Muscle layer of duodenum (tissue), 2 donors: Measurements from ENCODE around the gene OSR1.
A peak's percentile ranks its signal among the peaks of the same experiment; 100 is the strongest.

Experiments used
- H3K27ac ChIP-seq: one replicate; pipeline ENCODE4 v1.7.0; 2013; ENCODE audit warnings: mild to moderate bottlenecking, low read length
- H3K27me3 ChIP-seq: one replicate; pipeline ENCODE4 v1.7.0; 2013; ENCODE audit warnings: low read depth, mild to moderate bottlenecking, control low read depth, low read length
- H3K36me3 ChIP-seq, 2 donors: one replicate each; pipeline ENCODE4 v1.7.0; 2013; ENCODE audit warnings: low read length in 2 of 2, control low read depth in 1 of 2, mild to moderate bottlenecking in 1 of 2; ENCODE audit not compliant: insufficient read depth in 2 of 2, control insufficient read depth in 1 of 2
- H3K4me1 ChIP-seq, 2 donors: one replicate each; pipeline ENCODE4 v1.7.0; 2013; ENCODE audit warnings: low read length in 2 of 2, mild to moderate bottlenecking in 2 of 2, control low read depth in 1 of 2, moderate library complexity in 1 of 2; ENCODE audit not compliant: insufficient read depth in 2 of 2, control insufficient read depth in 1 of 2
- H3K4me3 ChIP-seq, 2 donors: one replicate each; pipeline ENCODE4 v1.7.0; 2013; ENCODE audit warnings: low read length in 2 of 2, low read depth in 1 of 2, mild to moderate bottlenecking in 1 of 2
- H3K9me3 ChIP-seq, 2 donors: one replicate each; pipeline ENCODE4 v1.7.0; 2013; ENCODE audit warnings: low read length in 2 of 2, control low read depth in 1 of 2, mild to moderate bottlenecking in 1 of 2; ENCODE audit not compliant: control insufficient read depth in 1 of 2
- donor health status: healthy.

Gene OSR1

DNA sequence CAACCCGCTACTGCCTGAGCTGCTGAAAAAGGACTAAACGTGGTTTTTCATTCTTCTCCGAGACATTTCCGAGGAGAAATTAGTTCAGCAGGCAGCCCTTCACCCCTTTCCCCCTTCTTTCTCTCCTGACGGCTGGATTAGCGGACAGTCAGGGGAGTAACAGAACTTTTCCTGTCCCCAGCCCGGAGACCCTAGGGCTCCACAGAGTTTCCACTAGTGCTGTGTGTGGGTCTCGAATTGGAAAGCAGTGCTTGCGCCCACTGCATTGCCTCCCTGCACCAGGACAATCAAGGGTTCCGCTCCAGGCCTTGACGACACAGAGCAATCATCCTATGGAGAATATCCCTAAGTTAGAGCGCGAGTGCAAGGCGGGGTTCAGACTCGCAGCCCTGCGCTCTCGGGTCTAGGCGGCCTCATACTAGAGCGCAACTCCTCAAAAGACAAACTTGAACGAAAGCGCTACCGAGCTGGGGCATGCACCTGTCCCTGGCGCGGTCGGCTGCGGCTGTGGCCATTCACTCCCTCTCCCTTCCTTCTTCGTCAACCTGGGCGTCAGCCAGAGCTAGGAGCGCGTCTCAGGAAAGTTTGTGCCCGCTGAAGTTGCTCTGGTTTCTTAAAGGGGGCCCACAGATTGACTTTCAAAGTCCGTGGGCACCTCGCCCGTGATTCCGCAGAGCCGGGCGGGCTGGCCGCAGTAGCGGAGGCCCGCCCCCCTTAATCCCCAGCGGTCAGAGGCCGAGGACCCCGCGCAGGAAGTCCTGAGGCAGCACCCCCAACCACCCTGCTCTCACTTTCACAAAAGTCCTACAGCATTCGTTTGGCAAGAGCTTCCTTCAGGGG lies 801 bp downstream of the OSR1 start:
- Histone ChIP-seq H3K9me3 (no peaks in the 10 kb centered on the region), H3K4me1 (peaks cover 0 to 41% of the 10 kb centered on the region in 2 donors), H3K36me3 (no peaks in the 10 kb centered on the region), H3K27ac (peak overlapping the region; percentile 37), H3K27me3 (peaks cover 76% of the 10 kb centered on the region), H3K4me3 (peak overlapping the region; percentile 54 to 73)

DNA sequence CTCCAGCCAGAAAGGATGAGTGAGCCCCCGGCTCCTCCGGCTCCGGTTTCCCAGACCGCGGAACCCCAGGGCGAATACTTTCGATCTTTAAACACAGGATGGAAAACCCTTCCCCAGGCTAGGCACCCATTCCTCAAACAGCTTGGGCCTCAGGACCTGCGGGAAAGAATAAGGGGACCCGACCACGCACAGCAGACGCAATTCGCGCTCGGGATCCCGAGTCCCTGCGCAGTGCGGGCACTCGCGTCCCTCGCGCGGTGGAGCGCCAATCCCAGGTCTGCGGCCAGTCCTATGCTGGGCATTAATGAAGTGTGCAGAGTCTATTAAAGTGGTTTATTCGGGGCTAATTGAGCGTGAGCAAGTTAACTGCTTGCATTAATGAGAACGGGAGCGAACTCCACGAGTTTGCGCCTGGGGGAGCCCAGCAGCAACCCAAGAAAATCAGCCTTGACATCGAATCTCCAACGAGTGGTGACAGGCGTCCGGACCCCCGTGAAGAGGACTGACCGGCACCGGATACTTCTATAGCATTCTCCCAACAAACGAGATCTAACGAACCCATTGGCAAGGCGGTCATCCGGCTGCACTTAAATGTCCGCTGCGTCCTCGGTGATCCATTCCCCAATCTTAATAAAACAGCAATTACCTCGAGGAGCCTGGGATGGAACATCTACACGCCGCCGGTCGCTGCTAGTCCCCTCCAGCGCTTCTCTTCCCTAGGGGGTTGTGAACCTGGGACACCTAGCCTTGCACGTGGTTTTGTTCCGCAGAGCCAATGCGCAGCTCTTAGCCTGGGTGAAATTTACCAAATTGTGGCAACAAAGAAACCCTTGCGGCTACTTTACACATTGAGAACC lies 1.6 kb downstream of the OSR1 start:
- no peaks in the 10 kb centered on the region for H3K9me3 ChIP-seq
- H3K27ac ChIP-seq = peak overlapping the region; percentile 37
- peak overlapping the region; percentile 54 to 73 for H3K4me3 ChIP-seq
- H3K27me3 ChIP-seq = peaks cover 81% of the 10 kb centered on the region
- H3K4me1 ChIP-seq = peaks cover 0 to 44% of the 10 kb centered on the region in 2 donors
- no peaks in the 10 kb centered on the region for H3K36me3 ChIP-seq

DNA sequence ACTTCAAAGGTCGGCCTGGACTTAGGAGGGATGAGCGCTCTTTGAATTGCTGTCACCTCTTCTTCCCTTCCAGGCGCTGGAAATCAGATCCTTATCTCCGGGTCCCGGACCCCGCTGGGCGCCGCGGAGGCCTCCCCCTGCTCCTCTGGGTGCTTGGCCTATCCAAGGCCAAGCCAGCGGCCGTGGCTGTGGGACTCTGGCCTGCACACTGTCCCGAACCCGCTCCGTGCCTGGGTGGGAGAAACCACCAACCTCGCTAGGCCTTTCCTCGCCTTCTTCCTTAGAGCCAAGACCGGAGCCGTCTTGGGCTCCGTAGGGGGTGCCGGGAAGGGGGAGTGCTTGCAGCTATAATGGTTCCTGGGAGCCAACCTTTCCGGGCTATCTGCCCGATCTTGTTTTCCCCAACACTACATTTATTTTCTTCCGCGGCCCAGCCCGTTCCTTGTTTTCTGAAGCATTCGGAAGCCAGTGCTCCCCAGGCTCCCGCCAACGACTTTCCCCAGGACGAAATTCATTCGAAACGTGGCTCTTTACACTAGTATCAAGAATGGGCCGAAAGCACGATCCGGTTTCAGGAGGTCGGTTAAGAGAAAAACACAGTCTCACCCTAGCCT lies 2.4 kb downstream of the OSR1 start:
- H3K9me3 ChIP-seq = no peaks in the 10 kb centered on the region
- H3K27me3 ChIP-seq = peaks cover 78% of the 10 kb centered on the region
- H3K4me3 ChIP-seq = peak overlapping the region; percentile 54 to 73
- peak overlapping the region; percentile 37 for H3K27ac ChIP-seq
- peaks cover 0 to 47% of the 10 kb centered on the region in 2 donors for H3K4me1 ChIP-seq
- no peaks in the 10 kb centered on the region for H3K36me3 ChIP-seq

- peaks cover 80% of the 10 kb centered on the region for H3K27me3 ChIP-seq
- peak overlapping the region; percentile 54 to 73 for H3K4me3 ChIP-seq
- H3K4me1 ChIP-seq = peaks cover 0 to 48% of the 10 kb centered on the region in 2 donors
- peak overlapping the region; percentile 21 for H3K27ac ChIP-seq
- H3K36me3 ChIP-seq = no peaks in the 10 kb centered on the region
- H3K9me3 ChIP-seq = no peaks in the 10 kb centered on the region
Observed at GRCh38 chr2:19355416-19355821, 3.0 kb downstream of the OSR1 start.

GRCh38 chr2:19355014-19355405 lies 3.4 kb downstream of the OSR1 start:
- Histone ChIP-seq H3K4me3 (peak overlapping the region; percentile 54 to 73), H3K9me3 (no peaks in the 10 kb centered on the region), H3K27me3 (peaks cover 79% of the 10 kb centered on the region), H3K4me1 (peaks cover 0 to 52% of the 10 kb centered on the region in 2 donors), H3K27ac (peak overlapping the region; percentile 21), H3K36me3 (no peaks in the 10 kb centered on the region)

DNA sequence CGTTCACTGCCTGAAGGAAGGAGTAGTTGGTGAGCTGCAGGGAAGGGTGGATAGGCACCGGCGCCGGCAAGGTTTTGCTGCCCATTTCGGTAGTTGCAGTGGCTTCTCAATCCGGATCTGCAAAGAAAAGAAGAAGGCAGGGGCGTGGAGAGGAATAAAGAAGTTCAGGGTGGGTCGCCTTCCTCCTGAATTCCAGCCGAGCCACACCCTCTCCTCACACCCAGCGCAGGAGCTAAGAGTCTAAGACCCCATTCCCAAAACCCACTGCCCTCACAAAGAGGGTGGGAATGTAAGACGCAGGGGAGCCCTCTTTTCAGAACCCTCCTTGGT lies 4.7 kb downstream of the OSR1 start:
- peaks cover 0 to 48% of the 10 kb centered on the region in 2 donors for H3K4me1 ChIP-seq
- H3K27ac ChIP-seq = no peak overlapping the region
- peaks cover 74% of the 10 kb centered on the region for H3K27me3 ChIP-seq
- H3K9me3 ChIP-seq = no peaks in the 10 kb centered on the region
- peak overlapping the region in 1 of 2 donors; percentile 73 for H3K4me3 ChIP-seq
- H3K36me3 ChIP-seq = no peaks in the 10 kb centered on the region

DNA sequence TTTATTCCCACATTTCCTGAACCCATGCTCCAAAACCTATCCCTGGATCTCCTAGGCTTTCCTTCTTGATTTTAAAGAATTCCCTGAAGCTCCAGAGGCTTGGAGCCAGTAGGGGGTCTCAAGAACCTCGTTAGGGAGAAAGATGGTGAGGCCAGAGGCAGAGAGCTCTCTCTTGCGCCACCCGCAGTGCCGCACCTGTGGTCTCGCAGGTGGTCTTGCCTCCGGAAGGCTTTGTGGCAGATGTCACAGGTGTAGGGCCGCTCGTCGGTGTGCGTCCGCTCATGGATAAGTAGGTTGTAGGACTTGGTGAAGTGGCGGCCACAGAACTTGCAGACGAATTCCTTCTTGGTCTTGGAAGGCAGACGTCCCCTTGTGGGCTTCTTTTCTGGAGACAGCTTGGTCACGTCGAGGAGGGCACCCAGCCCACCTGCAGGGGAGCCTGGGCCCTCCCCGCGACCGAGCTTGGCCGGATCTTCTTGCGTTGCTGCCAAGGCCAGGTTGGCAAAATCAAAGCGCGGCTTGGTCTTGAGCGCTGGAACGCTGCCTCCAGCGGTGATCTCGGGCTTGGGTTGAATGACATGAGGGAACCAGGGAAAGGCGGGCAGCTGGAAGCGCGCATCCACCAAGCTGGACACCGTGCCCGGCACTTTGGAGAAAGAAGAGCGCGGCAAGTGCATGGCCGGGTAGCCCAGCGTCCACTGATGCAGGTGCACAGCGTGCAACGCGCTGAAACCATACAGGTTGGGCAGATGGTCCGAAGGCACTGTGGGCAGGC lies 5.3 kb downstream of the OSR1 start:
- Histone ChIP-seq H3K9me3 (no peaks in the 10 kb centered on the region), H3K4me3 (peak overlapping the region in 1 of 2 donors; percentile 73), H3K4me1 (peaks cover 0 to 45% of the 10 kb centered on the region in 2 donors), H3K27ac (no peak overlapping the region), H3K36me3 (no peaks in the 10 kb centered on the region), H3K27me3 (peaks cover 73% of the 10 kb centered on the region)

GRCh38 chr2:19351899-19352697 lies 6.3 kb downstream of the OSR1 start:
- H3K4me1 ChIP-seq = peaks cover 0 to 38% of the 10 kb centered on the region in 2 donors
- no peaks in the 10 kb centered on the region for H3K9me3 ChIP-seq
- peak overlapping the region in 1 of 2 donors; percentile 36 for H3K4me3 ChIP-seq
- no peak overlapping the region for H3K27ac ChIP-seq
- no peaks in the 10 kb centered on the region for H3K36me3 ChIP-seq
- peaks cover 62% of the 10 kb centered on the region for H3K27me3 ChIP-seq

GRCh38 chr2:19351499-19351898 lies 6.9 kb downstream of the OSR1 start:
- peaks cover 0 to 37% of the 10 kb centered on the region in 2 donors for H3K4me1 ChIP-seq
- H3K27ac ChIP-seq = no peak overlapping the region
- H3K4me3 ChIP-seq = peak overlapping the region in 1 of 2 donors; percentile 36
- H3K27me3 ChIP-seq = peaks cover 56% of the 10 kb centered on the region
- no peaks in the 10 kb centered on the region for H3K9me3 ChIP-seq
- no peaks in the 10 kb centered on the region for H3K36me3 ChIP-seq
